GM10847 (cell line): ENCODE measurements around the gene SNED1.

ENCODE experiments used
- POLR2A ChIP-seq: IDR thresholded peaks from 2 replicates; pipeline ENCODE4 v1.6.1; 2011; ENCODE audit not compliant: insufficient read length; ENCODE audit errors: extremely low read depth

SNED1 gene

GRCh38 chr2:241088791-241089732 is 90.6 kb downstream of the SNED1 start:
- no peak for TF ChIP-seq POLR2A

GRCh38 chr2:241091201-241091600 is 92.8 kb downstream of the SNED1 start:
- no peak for TF ChIP-seq POLR2A

GRCh38 chr2:241091734-241092445 is 93.5 kb downstream of the SNED1 start:
- no peak for TF ChIP-seq POLR2A

GRCh38 chr2:241092677-241093076 is 94.3 kb downstream of the SNED1 start:
- no peak for TF ChIP-seq POLR2A

- TF ChIP-seq POLR2A, result no peak
Observed at GRCh38 chr2:241094172-241094571, 95.8 kb downstream of the SNED1 start.

- no peak for TF ChIP-seq POLR2A
Observed at GRCh38 chr2:241094924-241095420, 96.6 kb downstream of the SNED1 start.

- TF ChIP-seq POLR2A, result no peak
Observed at GRCh38 chr2:241095594-241096290, 97.3 kb downstream of the SNED1 start.

- no peak for TF ChIP-seq POLR2A
Observed at GRCh38 chr2:241096979-241097378, 98.6 kb downstream of the SNED1 start.

GRCh38 chr2:241099246-241099645 is 100.8 kb downstream of the SNED1 start:
- no peak for TF ChIP-seq POLR2A

- TF ChIP-seq POLR2A, result peak; percentile 81
Observed at GRCh38 chr2:241102239-241102803, 103.9 kb downstream of the SNED1 start, which contains the start of gene MTERF4. Gene MTERF4, minus strand, starts transcription at chr2:241102287. Its CDS starts 14 bp downstream, at chr2:241102273.

- no peak for TF ChIP-seq POLR2A
Observed at GRCh38 chr2:241103176-241103595, 104.8 kb downstream of the SNED1 start.

- TF ChIP-seq POLR2A, result no peak
Observed at GRCh38 chr2:241105641-241106040, 107.2 kb downstream of the SNED1 start.

- no peak for TF ChIP-seq POLR2A
Observed at GRCh38 chr2:241107031-241107783, 108.8 kb downstream of the SNED1 start.
